Neural cell (in vitro differentiated cells): ENCODE measurements around the gene DNAH8. TPM values are rescaled to one million over a fixed set of nuclear protein-coding genes. Genes with fewer than 3 reads are reported as not detected.

ENCODE experiments used
- H2AFZ ChIP-seq: fragments of 200-600, 300-800 bp; sonication (generic), shearing (Covaris generic); 2 replicates; pipeline ENCODE4 v1.6.0; 2014; ENCODE audit warnings: low read depth, mild to moderate bottlenecking, antibody characterized with exemption, low read length, moderate library complexity
- H3F3A ChIP-seq: fragments of 200-600 bp; shearing (Covaris generic); 2 replicates; pipeline ENCODE4 v1.6.1; 2016; ENCODE audit warnings: mild to moderate bottlenecking, moderate library complexity, mixed read lengths, antibody characterized with exemption, low read length; ENCODE audit not compliant: insufficient read depth, poor library complexity, severe bottlenecking
- H3K27ac ChIP-seq: fragments of 200-600, 300-800 bp; sonication (generic), shearing (Covaris generic); 2 replicates; pipeline ENCODE4 v1.5.1; 2014; ENCODE audit warnings: mild to moderate bottlenecking, low read length, moderate library complexity
- H3K27me3 ChIP-seq: fragments of 300-800, 200-600 bp; sonication (generic), shearing (Covaris generic); 2 replicates; pipeline ENCODE4 v1.6.0; 2014; ENCODE audit warnings: mild to moderate bottlenecking, low read depth, low read length, moderate library complexity; ENCODE audit not compliant: insufficient read depth
- H3K36me3 ChIP-seq: fragments of 300-800, 200-600 bp; sonication (generic), shearing (Covaris generic); 2 replicates; pipeline ENCODE4 v1.5.1; 2014; ENCODE audit warnings: mild to moderate bottlenecking, antibody characterized with exemption, low read length, moderate library complexity; ENCODE audit not compliant: insufficient read depth
- H3K4me2 ChIP-seq: fragments of 300-800, 200-600 bp; sonication (generic), shearing (Covaris generic); 2 replicates; pipeline ENCODE4 v1.6.0; 2014; ENCODE audit warnings: mild to moderate bottlenecking, low read length
- H3K4me3 ChIP-seq: fragments of 300-800, 200-600 bp; sonication (generic), shearing (Covaris generic); 2 replicates; pipeline ENCODE4 v1.5.1; 2014; ENCODE audit warnings: mild to moderate bottlenecking, low read length, moderate library complexity
- H3K79me2 ChIP-seq: fragments of 200-600 bp; shearing (Covaris generic); replicated peaks from 2 replicates; pipeline ENCODE4 v1.6.0; 2014; ENCODE audit warnings: mild to moderate bottlenecking, low read length, moderate library complexity; ENCODE audit not compliant: insufficient read depth
- H3K9ac ChIP-seq: fragments of 300-800, 200-600 bp; sonication (generic), shearing (Covaris generic); 2 replicates; pipeline ENCODE4 v1.6.1; 2016; ENCODE audit warnings: mild to moderate bottlenecking, low read length, mixed read lengths
- H3K9me2 ChIP-seq: fragments of 200-600 bp; shearing (Covaris generic); 2 replicates; pipeline ENCODE4 v1.6.1; 2016; ENCODE audit warnings: mild to moderate bottlenecking, low read length, mixed read lengths; ENCODE audit not compliant: insufficient read depth
- H3K9me3 ChIP-seq: fragments of 200-600, 300-800 bp; sonication (generic), shearing (Covaris generic); 2 replicates; pipeline ENCODE4 v1.6.1; 2016; ENCODE audit warnings: mild to moderate bottlenecking, mixed run types, low read length, moderate library complexity, mixed read lengths
- H4K20me1 ChIP-seq: fragments of 200-600 bp; shearing (Covaris generic); 2 replicates; pipeline ENCODE4 v1.6.1; 2016; ENCODE audit warnings: mild to moderate bottlenecking, mixed run types; ENCODE audit not compliant: insufficient read depth
- EP300 ChIP-seq: fragments of 450-650 bp; conservative IDR thresholded peaks from 2 replicates; pipeline ENCODE4 v1.6.1; 2014; ENCODE audit warnings: antibody characterized with exemption, mild to moderate bottlenecking, moderate library complexity; ENCODE audit not compliant: poor library complexity, severe bottlenecking
- EZH2 ChIP-seq: fragments of 200-600, 300-800 bp; shearing (Covaris generic), sonication (generic); IDR thresholded peaks from 2 replicates; pipeline ENCODE4 v1.6.1; 2014; ENCODE audit warnings: antibody characterized with exemption, low read length, borderline replicate concordance, mild to moderate bottlenecking; ENCODE audit not compliant: insufficient read depth, poor library complexity, severe bottlenecking
- MXI1 ChIP-seq: fragments of 450-650 bp; conservative IDR thresholded peaks from 2 replicates; pipeline ENCODE4 v1.6.1; 2014; ENCODE audit warnings: antibody characterized with exemption, mild to moderate bottlenecking; ENCODE audit not compliant: poor library complexity, severe bottlenecking
- POLR2AphosphoS5 ChIP-seq: IDR thresholded peaks from 2 replicates; pipeline ENCODE4 v1.6.1; 2012
- RAD21 ChIP-seq: fragments of 450-650 bp; conservative IDR thresholded peaks from 2 replicates; pipeline ENCODE4 v1.6.1; 2014; ENCODE audit warnings: antibody characterized with exemption, mild to moderate bottlenecking, moderate library complexity
- REST ChIP-seq: IDR thresholded peaks from 2 replicates; pipeline ENCODE4 v1.6.1; 2012; ENCODE audit warnings: borderline replicate concordance
- SMC3 ChIP-seq: fragments of 450-650 bp; conservative IDR thresholded peaks from 2 replicates; pipeline ENCODE4 v1.6.1; 2014; ENCODE audit warnings: antibody characterized with exemption, mild to moderate bottlenecking, moderate library complexity; ENCODE audit not compliant: poor library complexity
- TAF1 ChIP-seq: IDR thresholded peaks from 2 replicates; pipeline ENCODE4 v1.6.1; 2012; ENCODE audit warnings: low read depth
- polyA plus RNA-seq: library from polyadenylated mRNA; depleted of rRNA; stranded (reverse); fragments of >200 nt; gene quantifications from 2 replicates; pipeline ENCODE4 v1.2.3, GENCODE V29; 2014
- TF ChIP-seq, protein P1 (sequence below): fragments of 450-650 bp; IDR thresholded peaks from 2 replicates; pipeline ENCODE4 v1.5.1; 2014; ENCODE audit warnings: antibody characterized with exemption, mild to moderate bottlenecking, moderate library complexity; ENCODE audit not compliant: poor library complexity, severe bottlenecking

DNAH8 gene
- polyA plus RNA-seq, 1 donor from 2014 or later = 0.07 TPM

DNA sequence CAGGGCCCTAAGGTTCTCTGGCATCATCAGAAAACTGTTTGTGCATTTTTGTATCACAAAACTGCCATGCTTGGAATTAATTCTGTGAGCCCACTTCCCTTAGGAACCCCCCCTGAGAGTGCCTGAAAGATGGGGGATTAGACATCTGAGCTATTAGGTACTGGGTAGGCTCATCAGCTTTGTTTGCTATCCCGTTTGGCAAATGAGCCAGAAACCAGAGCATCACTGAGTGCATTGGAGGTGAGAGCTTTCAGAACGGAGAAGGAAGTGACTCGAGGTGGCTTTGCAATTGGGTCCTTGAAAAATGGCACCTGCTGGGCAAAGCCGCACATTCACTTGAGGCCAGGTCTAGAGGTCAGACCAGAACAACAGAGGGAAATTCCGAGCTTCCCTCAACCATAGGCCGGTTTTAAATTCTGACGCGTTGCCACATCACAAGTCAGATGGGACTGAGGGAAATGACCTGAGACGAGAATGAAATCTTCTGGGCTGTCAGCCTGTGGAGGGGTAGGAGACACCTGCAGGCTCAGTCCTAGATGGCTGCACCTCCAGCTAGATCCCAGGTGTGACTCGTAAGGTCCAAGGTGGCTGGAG is 325.1 kb downstream of the DNAH8 start:
- H3K4me2 ChIP-seq = no peak overlapping the region
- no peaks in the 10 kb centered on the region for H3F3A ChIP-seq
- no peaks in the 10 kb centered on the region for H3K9me3 ChIP-seq
- H4K20me1 ChIP-seq = no peaks in the 10 kb centered on the region
- TF ChIP-seq POLR2AphosphoS5 = no peak
- H3K27ac ChIP-seq = no peak overlapping the region
- H3K4me3 ChIP-seq = no peak overlapping the region
- no peak overlapping the region for H2AFZ ChIP-seq
- H3K79me2 ChIP-seq = no peaks in the 10 kb centered on the region
- H3K9me2 ChIP-seq = no peaks in the 10 kb centered on the region
- no peak overlapping the region for H3K9ac ChIP-seq
- H3K36me3 ChIP-seq = no peaks in the 10 kb centered on the region
- H3K27me3 ChIP-seq = no peaks in the 10 kb centered on the region

GRCh38 chr6:39041072-39041471 is 326.0 kb downstream of the DNAH8 start:
- no peak overlapping the region for H2AFZ ChIP-seq
- H3F3A ChIP-seq = no peaks in the 10 kb centered on the region
- no peaks in the 10 kb centered on the region for H3K36me3 ChIP-seq
- no peaks in the 10 kb centered on the region for H3K79me2 ChIP-seq
- H3K27me3 ChIP-seq = no peaks in the 10 kb centered on the region
- H3K27ac ChIP-seq = no peak overlapping the region
- H3K9ac ChIP-seq = no peak overlapping the region
- no peak overlapping the region for H3K4me3 ChIP-seq
- H3K4me2 ChIP-seq = no peak overlapping the region
- no peaks in the 10 kb centered on the region for H3K9me2 ChIP-seq
- H3K9me3 ChIP-seq = no peaks in the 10 kb centered on the region
- no peaks in the 10 kb centered on the region for H4K20me1 ChIP-seq
- TF ChIP-seq RAD21 (no peak), EP300 (no peak), REST (no peak), MXI1 (no peak), TAF1 (no peak), POLR2AphosphoS5 (no peak), EZH2 (no peak), SMC3 (no peak)
- TF ChIP-seq, protein P1, sequence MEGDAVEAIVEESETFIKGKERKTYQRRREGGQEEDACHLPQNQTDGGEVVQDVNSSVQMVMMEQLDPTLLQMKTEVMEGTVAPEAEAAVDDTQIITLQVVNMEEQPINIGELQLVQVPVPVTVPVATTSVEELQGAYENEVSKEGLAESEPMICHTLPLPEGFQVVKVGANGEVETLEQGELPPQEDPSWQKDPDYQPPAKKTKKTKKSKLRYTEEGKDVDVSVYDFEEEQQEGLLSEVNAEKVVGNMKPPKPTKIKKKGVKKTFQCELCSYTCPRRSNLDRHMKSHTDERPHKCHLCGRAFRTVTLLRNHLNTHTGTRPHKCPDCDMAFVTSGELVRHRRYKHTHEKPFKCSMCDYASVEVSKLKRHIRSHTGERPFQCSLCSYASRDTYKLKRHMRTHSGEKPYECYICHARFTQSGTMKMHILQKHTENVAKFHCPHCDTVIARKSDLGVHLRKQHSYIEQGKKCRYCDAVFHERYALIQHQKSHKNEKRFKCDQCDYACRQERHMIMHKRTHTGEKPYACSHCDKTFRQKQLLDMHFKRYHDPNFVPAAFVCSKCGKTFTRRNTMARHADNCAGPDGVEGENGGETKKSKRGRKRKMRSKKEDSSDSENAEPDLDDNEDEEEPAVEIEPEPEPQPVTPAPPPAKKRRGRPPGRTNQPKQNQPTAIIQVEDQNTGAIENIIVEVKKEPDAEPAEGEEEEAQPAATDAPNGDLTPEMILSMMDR = no peak

DNA sequence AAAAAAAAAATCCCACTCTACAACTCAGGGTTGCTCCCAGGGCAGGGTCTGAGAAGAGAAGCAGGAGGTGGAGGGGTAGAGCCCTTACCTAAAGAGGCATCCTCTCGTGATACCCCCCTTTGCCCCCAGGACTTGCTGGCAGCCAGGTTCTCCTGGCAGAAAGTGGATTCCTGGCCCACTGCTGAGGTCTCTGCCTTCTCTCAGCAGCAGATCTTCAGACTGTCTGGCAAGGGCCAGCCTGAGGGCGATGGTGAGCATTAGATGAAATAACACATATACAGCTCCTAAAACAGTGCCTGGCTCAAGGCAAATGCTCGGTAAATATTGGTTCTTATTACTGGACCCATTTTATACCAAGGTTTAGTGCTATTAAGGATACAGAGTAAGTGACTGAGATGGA is 328.7 kb downstream of the DNAH8 start:
- Histone ChIP-seq H3F3A (no peaks in the 10 kb centered on the region), H4K20me1 (no peaks in the 10 kb centered on the region), H3K36me3 (no peaks in the 10 kb centered on the region), H3K9me2 (no peaks in the 10 kb centered on the region), H3K4me2 (no peak overlapping the region), H2AFZ (no peak overlapping the region), H3K79me2 (no peaks in the 10 kb centered on the region), H3K27ac (no peak overlapping the region), H3K27me3 (peaks cover 22% of the 10 kb centered on the region), H3K9me3 (no peaks in the 10 kb centered on the region), H3K9ac (no peak overlapping the region), H3K4me3 (no peak overlapping the region)
- no peak for TF ChIP-seq RAD21
- TF ChIP-seq MXI1 = no peak
- TF ChIP-seq EP300 = no peak
- no peak for TF ChIP-seq TAF1
- no peak for TF ChIP-seq REST
- TF ChIP-seq, protein P1 = no peak
- no peak for TF ChIP-seq EZH2
- no peak for TF ChIP-seq SMC3
- TF ChIP-seq POLR2AphosphoS5 = no peak
